HCT116 (cell line): ENCODE results near the gene PHB1. TPM values are rescaled to one million over a fixed set of nuclear protein-coding genes. Genes with fewer than 3 reads are reported as not detected.

Experiments used
- ATAC-seq: fragments of 200-7000 bp; cut with Tn5 transposase; 2 replicates; pipeline ENCODE4 v1.9.1; 2020; ENCODE audit warnings: mild to moderate bottlenecking, moderate library complexity
- BruUV-seq: library from RNA; stranded (reverse); fragments of 400-500 nt; replicated peaks from 2 replicates; lab custom pipeline; 2021; lab: Mats Ljungman, UMichigan
- CTCF ChIA-PET: fragments of 300-600 bp; sonication (Branson Sonifier 250); formaldehyde crosslinking; loops from one replicate; lab custom pipeline; 2021; ENCODE audit warnings: antibody characterized with exemption; lab: Charles Lee
- POLR2A ChIA-PET: fragments of 300-600, 350-600 bp; sonication (Branson Sonifier 250); formaldehyde crosslinking; loops from one replicate; lab custom pipeline; 2021; ENCODE audit warnings: antibody characterized with exemption; lab: Charles Lee
- RAD21 ChIA-PET, 2 experiments: fragments of 300-600 bp; sonication (Branson Sonifier 250); formaldehyde crosslinking; loops; one replicate each; lab custom pipeline; 2023; ENCODE audit warnings: low total read pairs in 2 of 2; ENCODE audit not compliant: uncharacterized antibody in 2 of 2, unreplicated experiment in 2 of 2, low non-redundant PET in 1 of 2; lab: Charles Lee
- DNase-seq: peaks from one replicate; pipeline ENCODE4 v3.0.0-alpha.2; 2010; ENCODE audit warnings: low read depth, low spot score
- H2AFZ ChIP-seq: fragments of 200-600 bp; shearing (Covaris generic), sonication (generic); 2 replicates; pipeline ENCODE4 v1.6.1; 2017; ENCODE audit warnings: low read depth, mixed run types, mixed read lengths, antibody characterized with exemption, low read length; ENCODE audit not compliant: poor library complexity, severe bottlenecking
- H3K27ac ChIP-seq: 2 replicates; pipeline ENCODE4 v1.5.1; 2012; ENCODE audit warnings: low read depth, low read length
- H3K27me3 ChIP-seq: fragments of 200-600 bp; sonication (generic); 2 replicates; pipeline ENCODE4 v1.6.1; 2016; ENCODE audit warnings: mixed run types, low read length, mixed read lengths; ENCODE audit not compliant: insufficient read depth
- H3K36me3 ChIP-seq, 2 experiments: fragments of 200-500 bp in 1 of 2; fragments of 200-600 bp in 1 of 2; sonication (Bioruptor generic) in 1 of 2; sonication (generic) in 1 of 2; 2 replicates each; pipeline versions ENCODE4 v1.5.1 to v1.6.1; 2014 to 2016; ENCODE audit warnings: low read length in 2 of 2, inconsistent platforms in 1 of 2, mixed read lengths in 1 of 2, mixed run types in 1 of 2; ENCODE audit not compliant: insufficient read depth in 2 of 2, control insufficient read depth in 1 of 2
- H3K4me1 ChIP-seq, 2 experiments: fragments of 200-600 bp in 1 of 2; sonication (generic) in 1 of 2; 2 replicates each; pipeline versions ENCODE4 v1.5.1 to v1.6.1; 2012 to 2017; ENCODE audit warnings: low read length in 2 of 2, inconsistent platforms in 1 of 2, mild to moderate bottlenecking in 1 of 2, mixed read lengths in 1 of 2, mixed run types in 1 of 2, moderate library complexity in 1 of 2; ENCODE audit not compliant: insufficient read depth in 2 of 2, control insufficient read depth in 1 of 2
- H3K4me2 ChIP-seq: fragments of 200-600 bp; sonication (generic); 2 replicates; pipeline ENCODE4 v1.6.1; 2017; ENCODE audit warnings: mixed run types, low read length, mixed read lengths
- H3K4me3 ChIP-seq, 2 experiments: fragments of 200-600 bp in 1 of 2; sonication (generic) in 1 of 2; replicated peaks in 1 of 2; 2 replicates each; pipeline ENCODE4 v1.5.1; 2011 to 2016; ENCODE audit warnings: low read length in 2 of 2, control low read depth in 1 of 2, low read depth in 1 of 2, mild to moderate bottlenecking in 1 of 2, mixed read lengths in 1 of 2, mixed run types in 1 of 2
- H3K79me2 ChIP-seq: fragments of 200-600 bp; sonication (generic); 2 replicates; pipeline ENCODE4 v1.6.1; 2017; ENCODE audit warnings: mild to moderate bottlenecking, mixed run types, low read length, moderate library complexity, mixed read lengths; ENCODE audit not compliant: insufficient read depth
- H3K9ac ChIP-seq: fragments of 200-600 bp; sonication (generic); 2 replicates; pipeline ENCODE4 v1.6.1; 2016; ENCODE audit warnings: low read length, mixed read lengths
- H3K9me2 ChIP-seq: fragments of 200-600 bp; sonication (generic), shearing (Covaris generic); 2 replicates; pipeline ENCODE4 v1.6.1; 2017; ENCODE audit warnings: mixed run types, mild to moderate bottlenecking, moderate library complexity; ENCODE audit not compliant: insufficient read depth
- H3K9me3 ChIP-seq, 2 experiments: fragments of 200-500 bp in 1 of 2; fragments of 200-600 bp in 1 of 2; sonication (Bioruptor generic) in 1 of 2; sonication (generic) in 1 of 2; 2 replicates each; pipeline ENCODE4 v1.6.1; 2014 to 2017; ENCODE audit warnings: low read length in 2 of 2, mixed read lengths in 2 of 2, inconsistent platforms in 1 of 2, low read depth in 1 of 2, mild to moderate bottlenecking in 1 of 2, mixed run types in 1 of 2, moderate library complexity in 1 of 2; ENCODE audit not compliant: control insufficient read depth in 1 of 2, insufficient read depth in 1 of 2
- H4K20me1 ChIP-seq: fragments of 200-600 bp; sonication (generic), shearing (Covaris generic); 2 replicates; pipeline ENCODE4 v1.6.1; 2017; ENCODE audit warnings: mixed run types, mild to moderate bottlenecking, moderate library complexity; ENCODE audit not compliant: insufficient read depth
- FOSL1 ChIP-seq: IDR thresholded peaks from 2 replicates; pipeline ENCODE4 v1.6.1; 2012; ENCODE audit warnings: low read depth
- POLR2AphosphoS5 ChIP-seq: IDR thresholded peaks from 2 replicates; pipeline ENCODE4 v1.6.1; 2011; ENCODE audit warnings: mild to moderate bottlenecking, low read depth, low read length, moderate library complexity
- RAD21 ChIP-seq: IDR thresholded peaks from 2 replicates; pipeline ENCODE4 v1.6.1; 2012; ENCODE audit warnings: low read depth, mild to moderate bottlenecking
- YY1 ChIP-seq: IDR thresholded peaks from 2 replicates; pipeline ENCODE4 v1.6.1; 2011; ENCODE audit warnings: low read length, low read depth, moderate library complexity, mild to moderate bottlenecking; ENCODE audit not compliant: insufficient replicate concordance; ENCODE audit errors: extremely low read depth
- intact Hi-C: fragments of 100-400 bp; cut with micrococcal nuclease; formaldehyde crosslinking; loops from 2 replicates; pipeline ENCODE4 v1.10.0; 2022
- total RNA-seq: library from RNA; stranded (reverse); gene quantifications from one replicate; pipeline ENCODE4 v1.2.1, GENCODE V29; 2021; ENCODE audit not compliant: unreplicated experiment
- TF ChIP-seq, protein P1 (sequence below), 3 experiments: fragments of 200-600 bp in 1 of 3; sonication (generic) in 1 of 3; IDR thresholded peaks in 2 of 3; conservative IDR thresholded peaks in 1 of 3; 2 replicates each; pipeline ENCODE4 v1.5.1; 2012 to 2017; ENCODE audit warnings: low read depth in 2 of 3, low read length in 2 of 3, antibody characterized with exemption in 1 of 3, borderline replicate concordance in 1 of 3, control low read depth in 1 of 3, mild to moderate bottlenecking in 1 of 3, mixed read lengths in 1 of 3, mixed run types in 1 of 3, moderate library complexity in 1 of 3; ENCODE audit not compliant: insufficient read depth in 1 of 3

Gene PHB1
- total RNA-seq, 1 experiment from 2014 or later: 534 TPM

GRCh38 chr17:49407981-49408501 lies 6.6 kb downstream of the PHB1 start:
- Histone ChIP-seq H3K36me3 (peaks cover 85 to 89% of the 10 kb centered on the region in 2 experiments), H4K20me1 (no peaks in the 10 kb centered on the region), H3K9ac (no peak overlapping the region), H3K9me3 (no peaks in the 10 kb centered on the region), H3K79me2 (peaks cover 51% of the 10 kb centered on the region), H2AFZ (no peak overlapping the region), H3K4me1 (peaks cover 0 to 3% of the 10 kb centered on the region in 2 experiments; a peak in 3 of 4 replicates), H3K4me2 (no peak overlapping the region), H3K9me2 (no peaks in the 10 kb centered on the region), H3K27me3 (no peaks in the 10 kb centered on the region), H3K4me3 (no peak overlapping the region), H3K27ac (no peak overlapping the region)
- ChIA-PET RAD21 (interaction anchor here (0.9 to 2.7 kb wide), 3 partner anchors 148 to 150 kb away, joined by 3 to 11 read pairs (median 5); no protein-coding TSS in a partner anchor), CTCF (interaction anchor here (0.6 to 4.1 kb wide), 11 partner anchors 8 to 684 kb away, joined by 3 to 65 read pairs (median 4); no protein-coding TSS in a partner anchor), POLR2A (no interaction called here)
- DNase-seq (peak; percentile 50), ATAC-seq (peak; percentile 94)
- intact Hi-C loops: loop anchor here (1.0 to 5.0 kb wide), 3 partner anchors 140 to 299 kb away; partner anchors contain the start of gene SLC35B1
- TF ChIP-seq YY1: peak; percentile 43
- TF ChIP-seq, protein P1, sequence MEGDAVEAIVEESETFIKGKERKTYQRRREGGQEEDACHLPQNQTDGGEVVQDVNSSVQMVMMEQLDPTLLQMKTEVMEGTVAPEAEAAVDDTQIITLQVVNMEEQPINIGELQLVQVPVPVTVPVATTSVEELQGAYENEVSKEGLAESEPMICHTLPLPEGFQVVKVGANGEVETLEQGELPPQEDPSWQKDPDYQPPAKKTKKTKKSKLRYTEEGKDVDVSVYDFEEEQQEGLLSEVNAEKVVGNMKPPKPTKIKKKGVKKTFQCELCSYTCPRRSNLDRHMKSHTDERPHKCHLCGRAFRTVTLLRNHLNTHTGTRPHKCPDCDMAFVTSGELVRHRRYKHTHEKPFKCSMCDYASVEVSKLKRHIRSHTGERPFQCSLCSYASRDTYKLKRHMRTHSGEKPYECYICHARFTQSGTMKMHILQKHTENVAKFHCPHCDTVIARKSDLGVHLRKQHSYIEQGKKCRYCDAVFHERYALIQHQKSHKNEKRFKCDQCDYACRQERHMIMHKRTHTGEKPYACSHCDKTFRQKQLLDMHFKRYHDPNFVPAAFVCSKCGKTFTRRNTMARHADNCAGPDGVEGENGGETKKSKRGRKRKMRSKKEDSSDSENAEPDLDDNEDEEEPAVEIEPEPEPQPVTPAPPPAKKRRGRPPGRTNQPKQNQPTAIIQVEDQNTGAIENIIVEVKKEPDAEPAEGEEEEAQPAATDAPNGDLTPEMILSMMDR (IDR thresholded peaks at IDR 0.05 in 2 of 3, conservative IDR thresholded peaks at IDR 0.05 in 1 of 3; ENCODE audit: borderline replicate concordance in 1 of 3, insufficient read depth in 1 of 3, low read depth in 2 of 3, low read length in 2 of 3): peak; percentile 99
- 0 out of 2 replicates have a peak, but pooled peaks have one; percentile 26 for TF ChIP-seq POLR2AphosphoS5
- TF ChIP-seq FOSL1: no peak
- peak; percentile 86 for TF ChIP-seq RAD21
- BruUV-seq: no TSS peak
